ENCODE measurements around the gene CASP2.

DNA sequence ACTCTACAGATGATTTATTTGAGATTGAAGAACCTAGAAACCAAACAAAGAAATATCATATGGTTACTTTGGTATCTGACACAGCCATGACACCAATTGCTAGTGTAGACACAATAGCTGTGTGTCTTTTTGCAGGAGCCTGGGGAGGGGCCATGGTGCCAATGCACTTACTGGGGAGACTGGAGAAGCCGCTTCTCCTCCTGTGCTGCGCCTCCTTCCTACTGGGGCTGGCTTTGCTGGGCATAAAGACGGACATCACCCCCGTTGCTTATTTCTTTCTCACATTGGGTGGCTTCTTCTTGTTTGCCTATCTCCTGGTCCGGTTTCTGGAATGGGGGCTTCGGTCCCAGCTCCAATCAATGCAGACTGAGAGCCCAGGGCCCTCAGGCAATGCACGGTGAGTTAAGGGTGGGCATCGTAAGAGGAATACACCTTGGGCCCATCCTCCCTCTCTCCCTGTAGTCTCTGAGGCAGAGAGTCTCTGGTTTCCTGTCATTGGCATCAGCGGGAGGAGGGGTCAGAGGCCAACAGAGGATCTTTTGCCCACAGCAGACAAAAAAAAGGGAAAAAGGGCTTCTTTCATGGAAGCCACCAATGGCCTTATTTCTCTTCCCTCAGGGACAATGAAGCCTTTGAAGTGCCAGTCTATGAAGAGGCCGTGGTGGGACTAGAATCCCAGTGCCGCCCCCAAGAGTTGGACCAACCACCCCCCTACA is 2.2 kb upstream of the CASP2 start:
- TF ChIP-seq, protein P1, sequence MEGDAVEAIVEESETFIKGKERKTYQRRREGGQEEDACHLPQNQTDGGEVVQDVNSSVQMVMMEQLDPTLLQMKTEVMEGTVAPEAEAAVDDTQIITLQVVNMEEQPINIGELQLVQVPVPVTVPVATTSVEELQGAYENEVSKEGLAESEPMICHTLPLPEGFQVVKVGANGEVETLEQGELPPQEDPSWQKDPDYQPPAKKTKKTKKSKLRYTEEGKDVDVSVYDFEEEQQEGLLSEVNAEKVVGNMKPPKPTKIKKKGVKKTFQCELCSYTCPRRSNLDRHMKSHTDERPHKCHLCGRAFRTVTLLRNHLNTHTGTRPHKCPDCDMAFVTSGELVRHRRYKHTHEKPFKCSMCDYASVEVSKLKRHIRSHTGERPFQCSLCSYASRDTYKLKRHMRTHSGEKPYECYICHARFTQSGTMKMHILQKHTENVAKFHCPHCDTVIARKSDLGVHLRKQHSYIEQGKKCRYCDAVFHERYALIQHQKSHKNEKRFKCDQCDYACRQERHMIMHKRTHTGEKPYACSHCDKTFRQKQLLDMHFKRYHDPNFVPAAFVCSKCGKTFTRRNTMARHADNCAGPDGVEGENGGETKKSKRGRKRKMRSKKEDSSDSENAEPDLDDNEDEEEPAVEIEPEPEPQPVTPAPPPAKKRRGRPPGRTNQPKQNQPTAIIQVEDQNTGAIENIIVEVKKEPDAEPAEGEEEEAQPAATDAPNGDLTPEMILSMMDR (IDR thresholded peaks at IDR 0.05) = no peak
- TF ChIP-seq EP300 (IDR thresholded peaks at IDR 0.05) = no peak
- no peak for TF ChIP-seq POLR2A (IDR thresholded peaks at IDR 0.05)

Data from tibial nerve (tissue), 4 donors.